GM18907 (cell line): ENCODE data around the gene SPINK2.
A peak's percentile ranks its signal among the peaks of the same experiment; 100 is the strongest.

Source experiments
- ATAC-seq: cut with Tn5 transposase; IDR thresholded peaks from one replicate; pipeline ENCODE4 v1.9.1; 2021; ENCODE audit warnings: mild to moderate bottlenecking, moderate library complexity; ENCODE audit not compliant: unreplicated experiment

SPINK2 gene

GRCh38 chr4:56799824-56800756 is 21.4 kb downstream of the SPINK2 start:
- peak; percentile 95 for ATAC-seq

DNA sequence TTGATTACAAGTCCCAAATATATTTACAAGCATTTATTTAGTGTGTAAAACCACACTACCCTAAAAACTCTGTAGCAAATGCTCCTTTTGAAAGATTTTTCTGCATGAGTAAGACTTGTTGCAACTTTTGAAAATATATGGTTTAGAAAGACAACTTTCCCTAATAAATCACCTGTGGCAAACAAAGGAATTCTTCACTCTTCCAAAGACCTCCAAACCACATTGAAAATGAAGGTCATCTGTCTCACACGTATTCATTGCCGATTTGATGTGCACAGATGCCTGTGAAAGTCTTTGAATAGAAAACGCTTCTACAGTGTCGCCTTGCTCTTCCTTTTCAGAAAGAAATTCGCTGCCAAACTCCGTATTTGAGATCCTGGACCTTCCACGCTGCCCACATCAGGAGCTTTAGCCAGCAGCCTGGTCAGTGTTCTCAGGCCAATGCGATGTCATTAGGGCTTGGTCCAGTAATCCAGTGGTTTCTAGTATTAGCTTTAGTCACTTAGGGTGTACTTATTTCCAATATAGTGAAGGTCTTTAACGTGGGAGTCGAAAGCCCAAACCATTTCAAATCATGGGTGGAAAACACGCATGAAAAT is 22.2 kb downstream of the SPINK2 start:
- no peak for ATAC-seq

DNA sequence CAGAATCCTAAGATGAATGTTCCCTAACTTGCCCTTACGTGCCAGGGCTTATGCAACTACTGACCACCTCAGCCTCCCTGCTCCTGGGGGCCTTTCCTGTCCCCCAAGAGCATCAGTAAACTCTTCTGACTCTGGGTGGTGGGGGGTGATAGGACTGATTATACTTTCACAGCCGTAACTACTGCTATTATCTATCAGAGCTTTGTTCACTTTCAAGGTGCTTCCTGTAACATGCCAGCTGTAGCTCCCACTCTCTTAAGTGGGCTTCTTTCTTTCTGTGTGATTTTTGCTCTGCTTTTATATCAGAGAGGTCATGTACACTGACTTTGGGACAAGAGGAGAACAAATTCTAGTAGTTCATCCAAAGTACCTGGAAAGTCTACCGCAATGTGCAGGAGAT is 25.3 kb downstream of the SPINK2 start:
- no peak for ATAC-seq

DNA sequence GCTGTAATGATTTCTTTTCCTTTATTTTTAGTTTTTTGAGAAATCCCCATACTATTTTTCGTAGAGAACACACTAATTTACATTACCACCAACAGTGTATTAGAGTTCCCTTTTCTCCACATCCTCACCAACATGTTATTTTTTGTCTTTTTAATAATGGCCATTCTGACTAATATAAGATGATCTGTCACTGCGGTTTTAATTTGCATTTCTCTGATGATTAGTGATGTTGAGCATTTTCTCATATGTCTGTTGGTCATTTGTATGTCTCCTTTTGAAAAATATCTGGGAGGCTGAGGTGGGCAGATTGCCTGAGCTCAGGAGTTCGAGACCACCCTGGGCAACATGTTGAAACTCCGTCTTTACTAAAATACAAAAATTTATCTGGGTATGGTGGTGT is 30.2 kb downstream of the SPINK2 start:
- ATAC-seq: peak; percentile 58

DNA sequence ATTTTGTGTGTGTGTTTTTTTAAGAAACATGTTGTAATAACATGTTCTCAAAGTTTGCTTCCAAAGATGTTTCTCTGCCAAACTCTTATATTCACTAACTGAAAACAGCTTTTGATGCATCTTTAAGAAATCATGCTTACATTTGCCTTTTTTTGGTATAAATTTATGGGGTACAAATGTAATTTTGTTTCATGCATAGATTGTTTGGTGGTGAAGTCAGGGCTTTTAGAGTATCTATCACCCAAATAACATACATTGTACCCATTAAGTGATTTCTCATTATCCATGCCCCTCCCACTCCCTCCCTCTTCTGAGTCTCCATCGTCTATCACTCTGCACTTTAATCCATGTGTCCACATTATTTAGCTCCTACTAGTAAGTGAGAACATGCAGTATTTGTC is 30.8 kb downstream of the SPINK2 start:
- no peak for ATAC-seq

DNA sequence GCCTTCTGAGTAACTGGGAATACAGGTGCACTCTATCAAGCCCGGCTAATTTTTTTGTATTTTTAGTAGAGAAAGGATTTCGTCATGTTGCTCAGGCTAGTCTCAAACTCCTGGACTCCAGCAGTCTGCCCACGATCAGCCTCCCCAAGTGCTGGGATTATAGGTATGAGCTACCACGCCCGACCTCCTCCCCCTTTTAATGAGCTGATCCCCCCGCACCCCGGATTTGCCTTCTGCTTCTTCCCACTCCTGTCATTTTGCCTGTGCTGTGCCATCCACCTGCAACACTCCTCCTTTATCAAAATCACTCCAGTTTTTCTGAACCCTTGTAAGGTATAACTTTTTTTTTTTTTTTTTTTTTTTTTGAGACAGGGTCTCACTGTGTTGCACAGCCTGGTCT is 33.4 kb downstream of the SPINK2 start:
- no peak for ATAC-seq

GRCh38 chr4:56787380-56787779 is 34.1 kb downstream of the SPINK2 start:
- no peak for ATAC-seq

DNA sequence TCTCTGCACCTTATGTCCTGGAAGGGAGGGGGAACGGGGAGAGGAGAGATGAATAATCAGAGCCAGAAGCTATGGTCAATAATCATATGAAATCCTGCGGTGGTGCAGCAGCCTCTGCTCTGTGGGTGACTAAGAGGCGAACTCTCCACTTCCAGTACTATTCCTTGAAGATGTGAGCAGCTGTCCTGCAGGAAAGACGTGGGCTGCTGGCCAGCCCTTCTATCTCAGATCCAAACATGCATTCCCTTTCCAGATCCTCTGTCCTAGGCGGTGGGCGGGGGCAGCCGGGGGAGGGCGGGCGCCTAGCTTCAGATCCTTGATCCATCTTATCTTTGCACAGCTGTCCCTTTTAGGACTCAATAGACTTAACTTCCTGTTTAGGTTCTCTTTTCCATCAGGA is 34.5 kb downstream of the SPINK2 start:
- no peak for ATAC-seq

DNA sequence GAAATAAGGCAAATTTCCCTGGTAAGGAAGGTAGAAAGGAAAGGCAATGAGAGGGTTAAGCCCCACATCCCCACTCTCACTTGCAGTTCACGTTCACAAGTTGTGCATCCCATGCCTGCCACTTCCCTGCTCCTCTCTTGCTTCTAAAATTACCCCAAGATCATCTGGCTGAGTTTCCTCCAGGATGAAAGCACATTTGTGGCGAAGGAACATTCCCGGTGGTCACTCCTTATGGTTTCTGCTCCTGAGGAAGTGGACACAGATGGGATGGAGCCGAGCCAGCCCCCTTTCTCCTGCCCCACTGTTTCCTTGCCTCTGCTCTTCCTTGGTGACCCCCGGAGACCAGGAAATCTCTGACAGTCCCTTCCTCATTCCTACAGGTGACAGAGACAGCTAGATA is 37.5 kb downstream of the SPINK2 start:
- no peak for ATAC-seq

DNA sequence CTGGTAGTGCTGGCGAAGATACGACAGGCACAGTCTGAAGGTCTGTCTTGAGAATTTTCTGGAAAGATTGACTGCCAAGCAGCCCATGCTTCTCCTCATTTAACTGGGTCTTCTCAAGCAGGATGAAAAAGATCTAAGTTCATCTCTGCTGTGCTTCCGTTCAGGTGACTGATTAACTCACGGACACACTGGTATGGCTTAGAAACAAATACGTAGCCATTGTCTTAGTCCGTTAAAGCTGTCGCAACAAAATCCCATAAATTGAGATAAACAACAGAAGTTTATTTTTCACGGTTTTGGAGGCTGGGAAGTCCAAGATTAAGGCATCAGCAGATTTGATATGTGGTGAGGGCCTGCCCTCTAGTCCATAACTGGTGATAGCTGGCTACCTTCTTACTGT is 39.5 kb downstream of the SPINK2 start:
- ATAC-seq: no peak

DNA sequence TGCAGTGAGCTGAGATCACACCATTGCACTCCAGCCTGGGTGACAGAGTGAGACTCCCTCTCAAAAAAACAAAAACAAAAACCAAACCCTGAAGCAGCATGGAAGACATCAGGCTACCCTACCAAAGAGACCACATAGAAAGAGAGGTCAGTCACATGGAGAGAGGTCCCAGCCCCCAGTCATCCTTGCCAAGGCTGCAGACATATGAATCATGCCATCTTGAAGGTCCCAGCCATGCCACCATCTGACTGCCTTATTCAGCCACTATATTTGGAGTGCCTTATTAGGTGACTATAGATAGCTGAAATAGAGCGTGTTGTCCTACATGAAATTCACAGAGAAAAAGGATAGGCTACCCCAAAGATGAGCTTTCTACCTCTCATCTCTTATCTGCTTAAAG is 48.2 kb downstream of the SPINK2 start:
- ATAC-seq: no peak

DNA sequence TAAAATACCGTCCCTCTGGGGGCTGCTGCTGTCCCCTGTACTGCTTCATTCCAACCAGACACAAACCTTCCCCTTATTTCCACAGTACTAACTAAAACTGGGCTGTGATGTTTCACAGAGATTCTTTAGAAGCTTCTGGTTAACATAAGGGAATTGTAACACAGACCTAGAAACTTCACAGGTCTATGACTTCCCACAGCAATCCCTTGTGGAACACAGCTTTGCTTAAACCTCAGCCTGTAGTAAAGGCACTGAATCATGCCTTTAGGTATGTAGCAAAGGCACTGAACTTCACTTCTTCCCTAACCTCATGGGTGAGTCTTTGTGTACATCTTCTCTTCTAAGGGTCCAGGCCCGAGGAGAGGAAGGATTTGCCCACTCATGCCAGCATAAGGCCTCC is 49.4 kb downstream of the SPINK2 start:
- no peak for ATAC-seq

- no peak for ATAC-seq
Observed at GRCh38 chr4:56768763-56769162, 52.7 kb downstream of the SPINK2 start.

GRCh38 chr4:56768316-56768715 is 53.2 kb downstream of the SPINK2 start:
- no peak for ATAC-seq

GRCh38 chr4:56767567-56767966 is 53.9 kb downstream of the SPINK2 start:
- ATAC-seq: no peak

GRCh38 chr4:56764775-56765174 is 56.7 kb downstream of the SPINK2 start:
- ATAC-seq: no peak

DNA sequence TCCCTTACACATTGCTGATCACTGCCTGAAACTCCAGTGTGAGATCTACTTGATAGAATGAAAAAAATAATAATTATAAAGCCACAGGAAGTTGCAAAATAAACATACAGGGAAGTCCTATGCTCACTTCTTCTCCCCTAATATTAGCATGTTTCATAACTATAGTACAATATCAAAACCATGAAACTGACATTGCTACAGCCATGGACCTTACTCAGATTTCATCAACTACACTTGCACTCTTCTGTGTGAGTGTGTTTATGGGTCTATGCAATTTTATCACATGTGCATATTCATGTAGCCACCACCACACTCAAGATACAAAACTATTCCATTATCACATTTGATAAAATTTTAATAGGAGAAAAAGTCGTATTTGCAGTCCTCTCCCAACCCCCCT is 57.3 kb downstream of the SPINK2 start:
- no peak for ATAC-seq

GRCh38 chr4:56762484-56763250 is 58.8 kb downstream of the SPINK2 start:
- ATAC-seq: no peak

DNA sequence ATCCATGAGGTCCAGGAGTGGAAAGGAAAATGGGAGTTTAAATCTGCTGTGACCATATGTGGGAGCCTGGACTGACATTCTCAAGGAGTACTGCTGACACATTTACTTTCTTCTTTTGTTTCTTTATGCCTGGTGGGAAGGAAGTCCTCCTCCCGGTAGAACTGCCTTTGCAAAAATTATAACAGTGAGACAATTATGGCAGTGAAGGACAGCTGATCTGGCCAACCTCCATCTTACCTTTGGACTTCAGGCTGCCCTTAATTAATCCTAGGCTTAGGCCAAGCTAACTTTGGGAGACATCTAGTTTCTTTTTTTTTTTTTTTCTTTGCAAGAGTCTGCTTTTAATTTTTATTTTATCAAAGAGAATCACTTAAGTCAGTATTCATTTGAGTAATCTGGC is 61.3 kb downstream of the SPINK2 start:
- ATAC-seq: no peak
